ENCODE results near the gene HMCES. TPM values are rescaled to one million over a fixed set of nuclear protein-coding genes. Genes with fewer than 3 reads are reported as not detected.
"Not testable (repeated sequence)": the region's sequence is repeated elsewhere in the genome, so short reads cannot be mapped to it uniquely, and the experiment has no call there.

Gene HMCES
- polyA plus RNA-seq, 12 donors, result 21.7 to 28.6 (median 24.6) TPM; not detected in 1

DNA sequence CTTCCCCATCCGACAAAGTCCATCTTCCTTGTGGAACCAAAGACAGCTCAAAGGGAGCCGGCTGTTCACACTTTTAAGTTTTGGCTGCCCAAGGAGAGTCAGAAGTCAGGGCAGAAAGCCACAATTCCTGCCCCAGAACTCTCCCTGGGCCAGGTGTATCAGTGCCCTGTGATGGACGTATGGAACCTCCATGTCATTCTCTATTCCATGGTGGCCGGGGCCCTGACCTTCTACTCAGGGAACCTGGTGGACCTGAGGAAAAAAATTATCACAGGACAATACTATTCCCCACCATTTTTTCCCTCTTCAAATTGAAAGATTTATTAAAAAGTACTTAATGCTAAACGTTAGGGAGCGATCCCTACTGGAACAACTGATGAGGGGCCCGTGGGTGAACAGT is 66.6 kb downstream of the HMCES start:
- no peak for DNase-seq

DNA sequence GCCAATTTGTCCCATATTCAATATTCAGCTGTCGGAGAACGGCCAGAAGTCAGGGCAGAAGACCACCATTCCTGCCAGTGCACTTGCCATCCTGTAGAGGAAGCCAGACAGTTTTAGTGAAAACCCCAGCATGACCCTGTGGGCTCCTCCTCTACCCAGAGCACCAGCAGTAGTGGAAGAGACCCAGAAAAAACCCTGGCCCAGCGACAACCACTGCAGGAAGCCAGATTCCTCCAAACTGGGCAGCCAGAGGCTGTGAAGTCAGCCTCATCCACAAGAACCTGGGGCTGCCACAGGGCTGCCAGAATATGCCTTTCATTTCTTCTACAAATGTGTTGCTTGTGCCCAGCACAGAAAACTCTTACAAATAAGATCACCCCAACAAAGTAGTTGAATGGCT is 67.3 kb downstream of the HMCES start:
- DNase-seq, result no peak

DNA sequence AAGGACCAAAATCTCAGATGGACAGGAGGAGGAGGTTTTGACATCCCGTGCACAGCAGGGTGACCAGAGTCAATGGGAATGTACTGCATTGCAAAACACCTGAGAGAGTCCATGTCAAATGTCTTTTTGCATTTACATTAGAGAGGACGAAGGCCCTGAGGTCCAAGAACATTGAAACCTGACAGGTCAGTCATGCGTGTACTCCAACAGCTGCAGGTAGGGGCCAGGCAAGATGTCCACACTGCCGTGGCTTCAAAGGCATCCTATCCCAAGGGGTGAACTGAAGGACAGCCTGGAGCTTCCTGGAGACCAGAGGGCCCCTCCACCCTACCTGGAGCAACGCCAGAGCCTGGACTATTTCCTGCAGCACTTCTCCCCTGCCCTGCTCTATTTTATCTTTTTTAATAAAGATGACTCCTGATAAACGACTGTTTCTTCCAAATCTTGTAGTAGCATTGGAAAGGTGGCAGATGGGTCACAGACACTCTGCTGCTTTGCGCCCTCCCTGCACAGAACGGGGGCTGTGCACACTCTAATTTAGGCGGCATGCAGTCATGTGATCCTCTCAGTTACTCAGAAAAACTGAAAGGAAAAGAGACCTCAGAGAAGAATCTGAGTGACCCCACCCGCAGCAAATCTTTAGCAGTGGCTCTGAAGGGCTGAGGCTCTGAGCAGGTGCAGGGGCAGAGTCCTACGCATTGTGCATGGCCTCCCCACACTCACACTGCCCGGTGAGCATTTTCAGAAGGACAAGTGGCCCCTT is 68.2 kb downstream of the HMCES start:
- no peak for DNase-seq

GRCh38 chr3:129347458-129347845 is 68.8 kb downstream of the HMCES start:
- DNase-seq, result no peak

DNA sequence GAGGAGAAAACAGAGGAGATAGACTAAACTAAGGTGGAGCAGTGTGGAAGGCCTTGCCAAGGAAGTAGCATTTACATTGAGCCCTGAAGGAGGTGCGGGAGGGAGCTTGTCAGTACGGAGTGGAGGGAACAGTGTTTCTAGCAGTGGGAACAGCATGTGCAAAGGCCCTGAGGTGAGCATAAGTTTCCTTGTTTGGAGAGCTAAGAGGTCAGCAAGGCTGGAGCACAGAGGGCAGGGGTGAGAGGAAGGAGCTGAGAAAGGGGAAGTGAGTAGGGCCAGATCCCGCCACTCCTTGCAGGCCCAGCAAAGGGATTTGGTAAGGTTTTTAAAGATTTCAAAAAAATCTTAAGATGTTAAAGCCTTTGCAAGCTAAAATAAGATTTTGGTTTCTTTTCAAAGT is 70.1 kb downstream of the HMCES start:
- DNase-seq, result no peak

DNA sequence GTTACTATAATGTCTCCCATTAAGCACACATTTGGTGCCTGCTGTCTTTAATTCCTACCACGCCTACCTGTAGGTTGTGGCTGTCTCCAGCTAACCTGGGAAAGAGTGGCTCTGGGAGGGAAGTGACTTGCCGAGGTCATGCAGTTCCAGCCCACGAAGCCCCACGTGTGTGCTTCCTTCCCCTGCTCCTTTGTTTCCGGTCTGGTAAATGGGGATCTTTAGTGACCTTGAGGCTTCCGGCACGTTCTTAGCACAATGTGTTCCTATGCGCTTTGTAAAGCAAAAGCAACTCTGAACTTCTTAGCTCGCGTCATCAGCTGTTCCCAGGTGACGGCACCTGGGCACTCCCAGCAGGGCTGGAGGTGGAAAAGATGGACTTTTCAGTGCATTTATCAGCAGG is 70.5 kb downstream of the HMCES start:
- not testable (repeated sequence) for DNase-seq

DNA sequence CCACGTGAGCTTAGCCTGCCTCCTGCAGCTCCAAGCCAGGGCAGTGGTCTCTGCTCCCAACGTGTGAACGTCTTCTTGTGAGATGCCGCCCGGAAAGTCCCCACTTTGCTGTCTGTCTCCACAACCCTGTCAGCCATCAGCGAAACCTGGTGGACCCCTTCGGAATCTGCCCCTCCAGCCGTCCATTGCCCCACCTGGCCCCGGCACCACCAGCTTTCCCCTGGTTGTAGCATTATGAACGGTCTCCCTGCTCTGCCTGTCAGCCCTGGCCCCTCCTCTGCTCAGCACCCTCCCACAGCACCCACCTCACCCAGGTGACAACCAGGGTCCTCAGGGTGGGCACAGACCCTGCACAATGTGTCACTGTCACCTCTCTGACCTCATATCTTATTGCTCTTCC is 71.1 kb downstream of the HMCES start:
- no peak for DNase-seq

GRCh38 chr3:129352045-129352444 is 73.4 kb downstream of the HMCES start:
- no peak for DNase-seq

- peak; percentile 28 for DNase-seq
These were observed 74.2 kb downstream of the HMCES start for GRCh38 chr3:129352650-129353588.

DNA sequence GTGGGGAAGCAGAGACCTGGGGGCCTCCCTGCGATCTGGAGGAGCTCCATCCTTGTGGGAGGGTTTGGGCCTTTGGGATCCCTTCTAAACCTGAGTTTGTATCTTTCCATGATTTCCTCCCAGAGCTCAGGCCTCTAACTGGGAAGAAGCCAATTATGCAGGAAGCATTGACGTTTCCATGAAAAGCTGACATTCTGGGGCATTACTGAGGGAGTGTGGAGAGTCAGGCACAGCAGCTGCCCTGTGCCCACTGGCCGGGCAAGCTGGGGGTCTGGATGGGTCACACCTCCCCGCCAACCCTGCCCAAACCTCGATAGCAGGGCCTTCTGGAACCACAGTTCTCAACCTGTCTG is 74.9 kb downstream of the HMCES start:
- no peak for DNase-seq

Other genes starting within 250 kb of the HMCES start
- gene GP9, start 218.1 kb upstream of the HMCES start, polyA plus RNA-seq (ENCODE audit: insufficient read length in 12 of 12), result under 1 TPM in 9 of 12 donors, not detected in 3; 0.13 to 0.75 (median 0.34) TPM
- gene RAB43, start 157.1 kb upstream of the HMCES start, polyA plus RNA-seq (ENCODE audit: insufficient read length in 12 of 12), result 10 to 100 TPM in 1 of 12 donors, 1 to 10 TPM in 10, not detected in 1; 1.1 to 11.2 (median 1.9) TPM
- 10 to 100 TPM in 11 of 12 donors, not detected in 1; 34.5 to 54.9 (median 39.0) TPM for gene ISY1, start 117.8 kb upstream of the HMCES start, polyA plus RNA-seq (ENCODE audit: insufficient read length in 12 of 12)
- gene CNBP, start 95.0 kb upstream of the HMCES start, polyA plus RNA-seq (ENCODE audit: insufficient read length in 12 of 12), result 100 to 1,000 TPM in 11 of 12 donors, not detected in 1; 251 to 359 (median 334) TPM
- 100 to 1,000 TPM in 9 of 12 donors, 10 to 100 TPM in 2, not detected in 1; 97.0 to 131 (median 109) TPM for gene COPG1, start 29.3 kb upstream of the HMCES start, polyA plus RNA-seq (ENCODE audit: insufficient read length in 12 of 12)
- gene EFCAB12, start 149.8 kb downstream of the HMCES start, polyA plus RNA-seq (ENCODE audit: insufficient read length in 12 of 12), result under 1 TPM in 10 of 12 donors, not detected in 2; 0.05 to 0.57 (median 0.16) TPM
- gene MBD4, start 161.1 kb downstream of the HMCES start, polyA plus RNA-seq (ENCODE audit: insufficient read length in 12 of 12), result 10 to 100 TPM in 11 of 12 donors, not detected in 1; 20.8 to 41.2 (median 30.6) TPM
- gene IFT122, start 161.4 kb downstream of the HMCES start, polyA plus RNA-seq (ENCODE audit: insufficient read length in 12 of 12), result 10 to 100 TPM in 11 of 12 donors, not detected in 1; 28.8 to 56.5 (median 33.7) TPM
- under 1 TPM in 6 of 12 donors, not detected in 6; 0.04 to 0.13 (median 0.08) TPM for gene RHO, start 249.8 kb downstream of the HMCES start, polyA plus RNA-seq (ENCODE audit: insufficient read length in 12 of 12)